ENCODE measurements around the gene FBXL20.

Gene FBXL20

DNA sequence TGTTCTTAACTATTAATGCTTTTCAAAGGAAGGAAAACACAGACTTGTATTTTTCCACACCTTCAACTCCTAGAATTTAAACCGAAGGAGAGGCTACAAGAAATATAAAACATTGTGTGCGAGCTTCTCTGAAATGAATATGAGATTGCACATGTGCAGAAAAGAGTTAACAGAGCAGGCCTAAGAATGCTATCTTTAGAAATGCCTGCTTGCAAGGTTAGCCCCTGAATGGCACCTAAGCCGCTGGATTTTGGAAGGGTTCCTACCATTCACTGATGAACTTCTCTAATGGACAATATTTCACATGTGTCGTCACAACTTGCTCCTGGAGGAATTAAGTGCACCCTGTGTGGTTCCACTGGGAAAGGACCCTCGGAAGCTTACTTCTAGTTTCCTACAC is 69.3 kb downstream of the FBXL20 start:
- H3K4me3 ChIP-seq (ENCODE audit: low read length) = no peak overlapping the region
- TF ChIP-seq, protein P1, sequence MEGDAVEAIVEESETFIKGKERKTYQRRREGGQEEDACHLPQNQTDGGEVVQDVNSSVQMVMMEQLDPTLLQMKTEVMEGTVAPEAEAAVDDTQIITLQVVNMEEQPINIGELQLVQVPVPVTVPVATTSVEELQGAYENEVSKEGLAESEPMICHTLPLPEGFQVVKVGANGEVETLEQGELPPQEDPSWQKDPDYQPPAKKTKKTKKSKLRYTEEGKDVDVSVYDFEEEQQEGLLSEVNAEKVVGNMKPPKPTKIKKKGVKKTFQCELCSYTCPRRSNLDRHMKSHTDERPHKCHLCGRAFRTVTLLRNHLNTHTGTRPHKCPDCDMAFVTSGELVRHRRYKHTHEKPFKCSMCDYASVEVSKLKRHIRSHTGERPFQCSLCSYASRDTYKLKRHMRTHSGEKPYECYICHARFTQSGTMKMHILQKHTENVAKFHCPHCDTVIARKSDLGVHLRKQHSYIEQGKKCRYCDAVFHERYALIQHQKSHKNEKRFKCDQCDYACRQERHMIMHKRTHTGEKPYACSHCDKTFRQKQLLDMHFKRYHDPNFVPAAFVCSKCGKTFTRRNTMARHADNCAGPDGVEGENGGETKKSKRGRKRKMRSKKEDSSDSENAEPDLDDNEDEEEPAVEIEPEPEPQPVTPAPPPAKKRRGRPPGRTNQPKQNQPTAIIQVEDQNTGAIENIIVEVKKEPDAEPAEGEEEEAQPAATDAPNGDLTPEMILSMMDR (conservative IDR thresholded peaks at IDR 0.05; ENCODE audit: low read length) = no peak
- DNase-seq (ENCODE audit: low read depth) = no peak

GRCh38 chr17:39328815-39329214 is 72.6 kb downstream of the FBXL20 start:
- TF ChIP-seq, protein P1 (conservative IDR thresholded peaks at IDR 0.05; ENCODE audit: low read length) = no peak
- DNase-seq (ENCODE audit: low read depth) = no peak
- no peak overlapping the region for H3K4me3 ChIP-seq (ENCODE audit: low read length)

- DNase-seq (ENCODE audit: low read depth) = no peak
- TF ChIP-seq, protein P1 (conservative IDR thresholded peaks at IDR 0.05; ENCODE audit: low read length) = no peak
- H3K4me3 ChIP-seq (ENCODE audit: low read length) = no peak overlapping the region
Measured at GRCh38 chr17:39327109-39327508, 74.3 kb downstream of the FBXL20 start.

DNA sequence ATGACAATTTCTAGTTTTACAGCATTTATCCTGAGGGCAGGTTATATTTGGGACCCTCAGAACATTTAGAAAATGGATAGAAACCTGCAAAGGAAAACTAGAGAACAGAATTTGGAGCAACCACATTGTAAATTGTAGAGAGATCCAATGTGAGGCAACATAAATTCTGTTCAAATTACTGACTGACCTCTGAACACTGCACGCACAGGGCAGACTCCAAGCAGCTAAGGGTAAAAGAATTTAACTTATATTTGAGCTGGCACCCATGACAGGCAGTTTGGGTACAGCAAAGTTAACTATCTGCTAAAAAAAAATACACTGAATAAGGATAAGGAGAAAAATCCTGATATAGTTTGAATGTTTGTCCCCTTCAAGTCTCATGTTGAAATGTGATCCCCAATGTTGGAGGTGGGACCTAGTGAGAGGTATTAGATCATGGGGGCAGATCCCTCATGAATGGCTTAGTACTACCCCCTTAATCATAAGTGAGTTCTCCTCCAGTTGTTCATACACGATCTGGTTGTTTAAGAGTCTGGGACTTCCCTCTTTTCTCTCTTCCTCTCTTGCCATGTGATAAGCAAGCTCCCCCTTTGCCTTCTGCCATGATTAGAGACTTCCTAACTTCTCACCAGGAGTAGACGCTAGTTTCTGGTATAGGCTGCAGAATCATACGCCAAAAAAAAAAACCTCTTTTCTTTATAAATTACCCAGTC is 75.7 kb downstream of the FBXL20 start:
- DNase-seq (ENCODE audit: low read depth) = no peak
- no peak overlapping the region for H3K4me3 ChIP-seq (ENCODE audit: low read length)
- TF ChIP-seq, protein P1 (conservative IDR thresholded peaks at IDR 0.05; ENCODE audit: low read length) = no peak

GRCh38 chr17:39318636-39319035 is 82.8 kb downstream of the FBXL20 start:
- no peak for DNase-seq (ENCODE audit: low read depth)
- no peak overlapping the region for H3K4me3 ChIP-seq (ENCODE audit: low read length)
- TF ChIP-seq, protein P1 (conservative IDR thresholded peaks at IDR 0.05; ENCODE audit: low read length) = no peak

GRCh38 chr17:39306509-39307212 is 94.8 kb downstream of the FBXL20 start:
- H3K4me3 ChIP-seq (ENCODE audit: low read length) = no peak overlapping the region
- DNase-seq (ENCODE audit: low read depth) = peak; percentile 25

More at GRCh38 chr17:39306509-39307212, 94.8 kb downstream of the FBXL20 start:
- TF ChIP-seq, protein P1 (conservative IDR thresholded peaks at IDR 0.05; ENCODE audit: low read length) = no peak

All from AG10803 (cell line).